ENCODE results near the gene MPG. TPM values are rescaled to one million over a fixed set of nuclear protein-coding genes. Genes with fewer than 3 reads are reported as not detected.

MPG gene
- polyA plus RNA-seq, 1 experiment, result 47.3 TPM

DNA sequence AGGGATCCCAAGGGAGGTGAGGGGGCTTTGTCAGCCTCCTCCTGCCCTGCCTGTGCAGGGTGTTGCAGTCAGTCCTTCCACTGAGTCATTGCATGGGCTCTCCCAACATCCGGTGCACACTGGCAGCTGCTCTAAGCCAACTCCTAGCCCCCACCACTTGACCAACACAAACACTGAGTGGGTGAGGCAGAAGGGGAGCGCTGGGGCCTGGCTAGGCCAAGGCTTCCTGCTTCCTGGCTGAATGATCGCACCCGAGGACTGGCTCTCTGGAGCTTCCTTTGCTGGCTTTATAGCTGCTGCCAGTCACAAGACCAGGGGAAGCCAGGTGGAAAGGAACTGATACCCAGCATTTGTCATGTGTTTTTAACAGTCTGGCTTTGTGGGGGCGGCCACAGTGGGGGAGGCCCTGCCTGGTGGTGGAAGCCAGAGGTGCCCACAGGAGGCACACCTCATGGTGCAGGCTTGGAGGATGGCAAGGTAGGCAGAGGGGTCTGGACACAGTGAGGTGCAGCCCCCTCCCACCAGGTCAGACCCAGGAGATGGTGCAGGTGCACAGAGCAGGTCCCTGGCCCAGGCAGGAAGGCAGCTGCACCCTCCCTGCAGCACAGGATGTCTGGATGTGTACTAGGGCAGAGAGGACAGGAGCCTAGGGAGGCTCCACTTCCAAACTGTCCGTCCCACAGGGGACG, 6.8 kb downstream of the MPG start:
- peak overlapping the region; percentile 91 for H3K27ac ChIP-seq (ENCODE audit: low read depth, low read length)
- ChIA-PET CTCF (interaction anchor here (1.0 to 3.1 kb wide), 3 partner anchors 12 to 19 kb away, joined by 3 to 25 read pairs (median 4); no protein-coding TSS in a partner anchor), POLR2A (interaction anchor here (1.0 to 1.9 kb wide), 7 partner anchors 9 to 22 kb away, joined by 3 to 12 read pairs (median 3); partner anchors contain the start of gene RHBDF1)
- H3K9me3 ChIP-seq (ENCODE audit: control insufficient read depth, insufficient read depth, low read length), result no peaks in the 10 kb centered on the region; the same call in 1 of the 2 replicates
- H3K27me3 ChIP-seq (ENCODE audit: control insufficient read depth, insufficient read depth, low read length), result no peaks in the 10 kb centered on the region
- H3K4me3 ChIP-seq (ENCODE audit: low read depth, low read length), result 0 out of 2 replicates have a peak overlapping the region, but pooled peaks have one; percentile 10
- TF ChIP-seq, protein P1, sequence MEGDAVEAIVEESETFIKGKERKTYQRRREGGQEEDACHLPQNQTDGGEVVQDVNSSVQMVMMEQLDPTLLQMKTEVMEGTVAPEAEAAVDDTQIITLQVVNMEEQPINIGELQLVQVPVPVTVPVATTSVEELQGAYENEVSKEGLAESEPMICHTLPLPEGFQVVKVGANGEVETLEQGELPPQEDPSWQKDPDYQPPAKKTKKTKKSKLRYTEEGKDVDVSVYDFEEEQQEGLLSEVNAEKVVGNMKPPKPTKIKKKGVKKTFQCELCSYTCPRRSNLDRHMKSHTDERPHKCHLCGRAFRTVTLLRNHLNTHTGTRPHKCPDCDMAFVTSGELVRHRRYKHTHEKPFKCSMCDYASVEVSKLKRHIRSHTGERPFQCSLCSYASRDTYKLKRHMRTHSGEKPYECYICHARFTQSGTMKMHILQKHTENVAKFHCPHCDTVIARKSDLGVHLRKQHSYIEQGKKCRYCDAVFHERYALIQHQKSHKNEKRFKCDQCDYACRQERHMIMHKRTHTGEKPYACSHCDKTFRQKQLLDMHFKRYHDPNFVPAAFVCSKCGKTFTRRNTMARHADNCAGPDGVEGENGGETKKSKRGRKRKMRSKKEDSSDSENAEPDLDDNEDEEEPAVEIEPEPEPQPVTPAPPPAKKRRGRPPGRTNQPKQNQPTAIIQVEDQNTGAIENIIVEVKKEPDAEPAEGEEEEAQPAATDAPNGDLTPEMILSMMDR (IDR thresholded peaks at IDR 0.05; ENCODE audit: low read depth, low read length), result no peak
- peak; percentile 88 for DNase-seq (ENCODE audit: low read depth, low spot score)

GRCh38 chr16:85407-85782, 7.4 kb downstream of the MPG start:
- peak overlapping the region; percentile 91 for H3K27ac ChIP-seq (ENCODE audit: low read depth, low read length)
- CTCF ChIA-PET, result interaction anchor here (1.0 to 3.1 kb wide), 2 partner anchors 11 to 20 kb away, joined by 4 to 25 read pairs; no protein-coding TSS in a partner anchor

GRCh38 chr16:85865-86264, 7.8 kb downstream of the MPG start:
- ChIA-PET CTCF (interaction anchor here (3.1 kb wide), 1 partner anchor 11 kb away, joined by 25 read pairs; no protein-coding TSS in a partner anchor), POLR2A (interaction anchor here (0.6 to 1.9 kb wide), 3 partner anchors 15 to 296 kb away, joined by 3 to 7 read pairs (median 3); no protein-coding TSS in a partner anchor)
- no peaks in the 10 kb centered on the region; the same call in 1 of the 2 replicates for H3K9me3 ChIP-seq (ENCODE audit: control insufficient read depth, insufficient read depth, low read length)
- peak overlapping the region; percentile 91 for H3K27ac ChIP-seq (ENCODE audit: low read depth, low read length)
- no peaks in the 10 kb centered on the region for H3K27me3 ChIP-seq (ENCODE audit: control insufficient read depth, insufficient read depth, low read length)
- H3K4me3 ChIP-seq (ENCODE audit: low read depth, low read length), result no peak overlapping the region
- TF ChIP-seq, protein P1 (IDR thresholded peaks at IDR 0.05; ENCODE audit: low read depth, low read length), result no peak
- no peak for DNase-seq (ENCODE audit: low read depth, low spot score)

More at GRCh38 chr16:85407-85782, 7.4 kb downstream of the MPG start:
- no peaks in the 10 kb centered on the region for H3K27me3 ChIP-seq (ENCODE audit: control insufficient read depth, insufficient read depth, low read length)
- H3K9me3 ChIP-seq (ENCODE audit: control insufficient read depth, insufficient read depth, low read length), result no peaks in the 10 kb centered on the region; the same call in 1 of the 2 replicates
- no peak overlapping the region for H3K4me3 ChIP-seq (ENCODE audit: low read depth, low read length)
- no peak for DNase-seq (ENCODE audit: low read depth, low spot score)
- POLR2A ChIA-PET, result interaction anchor here (0.6 to 1.9 kb wide), 7 partner anchors 9 to 297 kb away, joined by 3 to 12 read pairs (median 3); partner anchors contain the start of gene RHBDF1
- TF ChIP-seq, protein P1 (IDR thresholded peaks at IDR 0.05; ENCODE audit: low read depth, low read length), result no peak

- TF ChIP-seq, protein P1 (IDR thresholded peaks at IDR 0.05; ENCODE audit: low read depth, low read length), result no peak
- no peak for DNase-seq (ENCODE audit: low read depth, low spot score)
- CTCF ChIA-PET, result interaction anchor here (1.5 kb wide), 1 partner anchor 10 kb away, joined by 16 read pairs; no protein-coding TSS in a partner anchor
- Histone ChIP-seq H3K27ac (ENCODE audit: low read depth, low read length) (no peak overlapping the region), H3K9me3 (ENCODE audit: control insufficient read depth, insufficient read depth, low read length) (no peaks in the 10 kb centered on the region; the same call in 1 of the 2 replicates), H3K4me3 (ENCODE audit: low read depth, low read length) (no peak overlapping the region), H3K27me3 (ENCODE audit: control insufficient read depth, insufficient read depth, low read length) (no peaks in the 10 kb centered on the region)
- POLR2A ChIA-PET, result no interaction called here
Measured at GRCh38 chr16:86483-86952, 8.5 kb downstream of the MPG start.

GRCh38 chr16:88613-89012, 10.6 kb downstream of the MPG start:
- Histone ChIP-seq H3K4me3 (ENCODE audit: low read depth, low read length) (no peak overlapping the region), H3K27ac (ENCODE audit: low read depth, low read length) (no peak overlapping the region), H3K27me3 (ENCODE audit: control insufficient read depth, insufficient read depth, low read length) (no peaks in the 10 kb centered on the region), H3K9me3 (ENCODE audit: control insufficient read depth, insufficient read depth, low read length) (no peaks in the 10 kb centered on the region; the same call in 1 of the 2 replicates)
- POLR2A ChIA-PET, result no interaction called here
- CTCF ChIA-PET, result interaction anchor here (1.2 kb wide), 1 partner anchor 23 kb away, joined by 3 read pairs; no protein-coding TSS in a partner anchor
- TF ChIP-seq, protein P1 (IDR thresholded peaks at IDR 0.05; ENCODE audit: low read depth, low read length), result no peak
- no peak for DNase-seq (ENCODE audit: low read depth, low spot score)
